ENCODE measurements around the gene NME3.

DNA sequence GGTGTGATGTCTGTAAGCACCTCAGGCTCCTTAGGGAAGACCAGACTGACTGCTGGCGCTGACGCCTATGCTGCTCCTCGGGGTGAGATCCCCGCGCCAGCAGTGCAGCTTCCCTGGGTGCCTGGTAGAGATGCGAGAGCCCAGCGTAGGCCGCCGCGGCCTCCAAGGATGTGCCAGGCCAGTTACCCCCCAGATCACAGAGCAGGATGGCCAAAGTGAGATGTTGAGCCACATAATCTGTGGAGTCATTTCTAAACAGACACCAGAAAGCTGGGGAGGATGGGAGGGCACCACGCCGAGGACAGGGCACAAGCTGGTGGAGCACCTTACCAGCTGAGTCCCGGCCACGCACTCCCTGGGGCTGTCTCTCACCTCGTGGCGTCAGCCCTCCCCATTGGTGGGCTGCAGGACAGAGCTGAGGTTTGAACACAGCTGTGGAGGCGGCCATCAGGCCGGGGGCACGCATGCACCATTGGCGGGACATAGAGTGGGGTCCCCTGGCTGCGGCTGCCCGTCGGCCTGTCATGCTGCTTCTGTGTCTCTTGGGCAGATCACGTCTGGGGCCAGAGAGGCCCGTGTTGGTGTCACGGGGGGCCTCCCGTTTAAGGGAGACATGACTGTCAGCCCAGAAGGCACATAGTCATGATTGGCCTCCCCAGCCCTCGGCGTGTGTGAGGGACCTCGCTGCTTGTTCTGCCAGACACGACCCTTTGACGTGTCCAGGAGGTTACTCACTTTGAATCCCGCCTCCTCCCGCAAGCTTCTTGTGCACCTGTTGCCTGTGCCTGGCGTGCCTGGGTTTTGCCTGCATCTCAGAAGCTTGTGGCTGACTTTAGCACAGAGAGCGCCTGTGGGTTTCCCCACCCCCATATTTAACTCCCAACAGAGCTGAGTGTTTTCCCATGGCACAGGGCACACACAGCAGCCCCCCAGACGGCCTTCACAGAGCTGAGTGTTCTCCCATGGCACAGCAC is 43.4 kb downstream of the NME3 start:
- TF ChIP-seq, protein P1, sequence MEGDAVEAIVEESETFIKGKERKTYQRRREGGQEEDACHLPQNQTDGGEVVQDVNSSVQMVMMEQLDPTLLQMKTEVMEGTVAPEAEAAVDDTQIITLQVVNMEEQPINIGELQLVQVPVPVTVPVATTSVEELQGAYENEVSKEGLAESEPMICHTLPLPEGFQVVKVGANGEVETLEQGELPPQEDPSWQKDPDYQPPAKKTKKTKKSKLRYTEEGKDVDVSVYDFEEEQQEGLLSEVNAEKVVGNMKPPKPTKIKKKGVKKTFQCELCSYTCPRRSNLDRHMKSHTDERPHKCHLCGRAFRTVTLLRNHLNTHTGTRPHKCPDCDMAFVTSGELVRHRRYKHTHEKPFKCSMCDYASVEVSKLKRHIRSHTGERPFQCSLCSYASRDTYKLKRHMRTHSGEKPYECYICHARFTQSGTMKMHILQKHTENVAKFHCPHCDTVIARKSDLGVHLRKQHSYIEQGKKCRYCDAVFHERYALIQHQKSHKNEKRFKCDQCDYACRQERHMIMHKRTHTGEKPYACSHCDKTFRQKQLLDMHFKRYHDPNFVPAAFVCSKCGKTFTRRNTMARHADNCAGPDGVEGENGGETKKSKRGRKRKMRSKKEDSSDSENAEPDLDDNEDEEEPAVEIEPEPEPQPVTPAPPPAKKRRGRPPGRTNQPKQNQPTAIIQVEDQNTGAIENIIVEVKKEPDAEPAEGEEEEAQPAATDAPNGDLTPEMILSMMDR (IDR thresholded peaks at IDR 0.05), result no peak
- no peak for TF ChIP-seq TEAD4 (CRISPR knock-in tag; IDR thresholded peaks at IDR 0.05)
- no peak for TF ChIP-seq SMAD4 (CRISPR knock-in tag; IDR thresholded peaks at IDR 0.05)
- no peak for TF ChIP-seq JUN (CRISPR knock-in tag; IDR thresholded peaks at IDR 0.05)
- TF ChIP-seq FOXJ3 (CRISPR knock-in tag; IDR thresholded peaks at IDR 0.05; ENCODE audit: borderline replicate concordance), result no peak
- TF ChIP-seq, protein P2, sequence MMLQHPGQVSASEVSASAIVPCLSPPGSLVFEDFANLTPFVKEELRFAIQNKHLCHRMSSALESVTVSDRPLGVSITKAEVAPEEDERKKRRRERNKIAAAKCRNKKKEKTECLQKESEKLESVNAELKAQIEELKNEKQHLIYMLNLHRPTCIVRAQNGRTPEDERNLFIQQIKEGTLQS (CRISPR knock-in tag; conservative IDR thresholded peaks at IDR 0.05), result no peak
- TF ChIP-seq, protein P3, sequence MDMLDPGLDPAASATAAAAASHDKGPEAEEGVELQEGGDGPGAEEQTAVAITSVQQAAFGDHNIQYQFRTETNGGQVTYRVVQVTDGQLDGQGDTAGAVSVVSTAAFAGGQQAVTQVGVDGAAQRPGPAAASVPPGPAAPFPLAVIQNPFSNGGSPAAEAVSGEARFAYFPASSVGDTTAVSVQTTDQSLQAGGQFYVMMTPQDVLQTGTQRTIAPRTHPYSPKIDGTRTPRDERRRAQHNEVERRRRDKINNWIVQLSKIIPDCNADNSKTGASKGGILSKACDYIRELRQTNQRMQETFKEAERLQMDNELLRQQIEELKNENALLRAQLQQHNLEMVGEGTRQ (CRISPR knock-in tag; IDR thresholded peaks at IDR 0.05), result no peak
- TF ChIP-seq, protein P4, sequence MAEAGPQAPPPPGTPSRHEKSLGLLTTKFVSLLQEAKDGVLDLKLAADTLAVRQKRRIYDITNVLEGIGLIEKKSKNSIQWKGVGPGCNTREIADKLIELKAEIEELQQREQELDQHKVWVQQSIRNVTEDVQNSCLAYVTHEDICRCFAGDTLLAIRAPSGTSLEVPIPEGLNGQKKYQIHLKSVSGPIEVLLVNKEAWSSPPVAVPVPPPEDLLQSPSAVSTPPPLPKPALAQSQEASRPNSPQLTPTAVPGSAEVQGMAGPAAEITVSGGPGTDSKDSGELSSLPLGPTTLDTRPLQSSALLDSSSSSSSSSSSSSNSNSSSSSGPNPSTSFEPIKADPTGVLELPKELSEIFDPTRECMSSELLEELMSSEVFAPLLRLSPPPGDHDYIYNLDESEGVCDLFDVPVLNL (CRISPR knock-in tag; IDR thresholded peaks at IDR 0.05; ENCODE audit: borderline replicate concordance, low read depth), result no peak
